ENCODE measurements around the gene LOC101059915.
"Not testable (repeated sequence)": the region's sequence is repeated elsewhere in the genome, so short reads cannot be mapped to it uniquely, and the experiment has no call there.

Gene LOC101059915

DNA sequence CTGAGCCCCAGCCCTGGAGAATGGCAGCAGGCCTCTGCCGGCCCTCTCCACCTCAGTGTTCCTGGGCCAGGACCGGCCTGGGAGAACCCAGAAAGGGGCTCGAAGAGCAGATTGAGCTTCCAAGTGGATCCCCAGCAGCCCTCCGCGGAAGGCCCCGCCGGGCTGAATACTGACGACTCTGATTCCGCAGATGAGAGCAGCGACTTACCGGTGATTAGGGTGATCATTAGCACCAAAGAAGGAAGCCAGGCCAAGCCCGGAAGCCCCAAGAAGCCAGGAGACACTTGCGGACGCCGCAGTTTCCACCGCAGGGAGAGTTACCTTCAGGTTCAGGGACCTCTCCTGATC is 876 bp downstream of the LOC101059915 start:
- DNase-seq (ENCODE audit: low read depth, low spot score), result no peak
- Histone ChIP-seq H3K9me3 (ENCODE audit: insufficient read depth, low read length) (no peaks in the 10 kb centered on the region; the same call in 1 of the 2 replicates), H3K4me3 (ENCODE audit: insufficient read length, low read depth) (no peak overlapping the region), H3K4me1 (ENCODE audit: insufficient read depth, insufficient read length) (peaks cover 4% of the 10 kb centered on the region), H3K36me3 (ENCODE audit: insufficient read depth, insufficient read length, low read length) (no peaks in the 10 kb centered on the region), H3K9ac (ENCODE audit: insufficient read length, low read depth) (no peak overlapping the region), H3K27me3 (ENCODE audit: insufficient read depth, insufficient read length) (peaks cover 5% of the 10 kb centered on the region)
- TF ChIP-seq SUZ12 (IDR thresholded peaks at IDR 0.05; ENCODE audit: extremely low read depth, insufficient read depth, insufficient read length) (no peak), YY1 (IDR thresholded peaks at IDR 0.05; ENCODE audit: insufficient read depth, insufficient read length) (no peak), ZNF274 (IDR thresholded peaks at IDR 0.05; ENCODE audit: low read depth, low read length) (no peak)

GRCh38 chrX:71669492-71669891 is 2.1 kb downstream of the LOC101059915 start:
- TF ChIP-seq SUZ12 (IDR thresholded peaks at IDR 0.05; ENCODE audit: extremely low read depth, insufficient read depth, insufficient read length) (no peak), YY1 (IDR thresholded peaks at IDR 0.05; ENCODE audit: insufficient read depth, insufficient read length) (no peak), ZNF274 (IDR thresholded peaks at IDR 0.05; ENCODE audit: low read depth, low read length) (no peak)
- no peak overlapping the region for H3K4me3 ChIP-seq (ENCODE audit: insufficient read length, low read depth)
- no peaks in the 10 kb centered on the region for H3K36me3 ChIP-seq (ENCODE audit: insufficient read depth, insufficient read length, low read length)
- no peaks in the 10 kb centered on the region; the same call in 1 of the 2 replicates for H3K9me3 ChIP-seq (ENCODE audit: insufficient read depth, low read length)
- no peak for DNase-seq (ENCODE audit: low read depth, low spot score)
- H3K27me3 ChIP-seq (ENCODE audit: insufficient read depth, insufficient read length), result peaks cover 5% of the 10 kb centered on the region
- H3K9ac ChIP-seq (ENCODE audit: insufficient read length, low read depth), result no peak overlapping the region
- peaks cover 4% of the 10 kb centered on the region for H3K4me1 ChIP-seq (ENCODE audit: insufficient read depth, insufficient read length)

- not testable (repeated sequence) for H3K4me1 ChIP-seq (ENCODE audit: insufficient read depth, insufficient read length); H3K9ac ChIP-seq (ENCODE audit: insufficient read length, low read depth); H3K9me3 ChIP-seq (ENCODE audit: insufficient read depth, low read length); H3K27me3 ChIP-seq (ENCODE audit: insufficient read depth, insufficient read length); DNase-seq (ENCODE audit: low read depth, low spot score); H3K36me3 ChIP-seq (ENCODE audit: insufficient read depth, insufficient read length, low read length); H3K4me3 ChIP-seq (ENCODE audit: insufficient read length, low read depth)
Observed at GRCh38 chrX:71669947-71670346, 2.6 kb downstream of the LOC101059915 start.

GRCh38 chrX:71671043-71671780 is 3.9 kb downstream of the LOC101059915 start:
- Histone ChIP-seq H3K36me3 (ENCODE audit: insufficient read depth, insufficient read length, low read length) (no peaks in the 10 kb centered on the region), H3K27me3 (ENCODE audit: insufficient read depth, insufficient read length) (peaks cover 5% of the 10 kb centered on the region), H3K4me1 (ENCODE audit: insufficient read depth, insufficient read length) (no peaks in the 10 kb centered on the region), H3K9ac (ENCODE audit: insufficient read length, low read depth) (no peak overlapping the region), H3K4me3 (ENCODE audit: insufficient read length, low read depth) (no peak overlapping the region), H3K9me3 (ENCODE audit: insufficient read depth, low read length) (peaks cover 6% of the 10 kb centered on the region; the same call in 1 of the 2 replicates)
- DNase-seq (ENCODE audit: low read depth, low spot score), result no peak
- no peak for TF ChIP-seq YY1 (IDR thresholded peaks at IDR 0.05; ENCODE audit: insufficient read depth, insufficient read length)
- TF ChIP-seq SUZ12 (IDR thresholded peaks at IDR 0.05; ENCODE audit: extremely low read depth, insufficient read depth, insufficient read length), result no peak
- no peak for TF ChIP-seq ZNF274 (IDR thresholded peaks at IDR 0.05; ENCODE audit: low read depth, low read length)

DNA sequence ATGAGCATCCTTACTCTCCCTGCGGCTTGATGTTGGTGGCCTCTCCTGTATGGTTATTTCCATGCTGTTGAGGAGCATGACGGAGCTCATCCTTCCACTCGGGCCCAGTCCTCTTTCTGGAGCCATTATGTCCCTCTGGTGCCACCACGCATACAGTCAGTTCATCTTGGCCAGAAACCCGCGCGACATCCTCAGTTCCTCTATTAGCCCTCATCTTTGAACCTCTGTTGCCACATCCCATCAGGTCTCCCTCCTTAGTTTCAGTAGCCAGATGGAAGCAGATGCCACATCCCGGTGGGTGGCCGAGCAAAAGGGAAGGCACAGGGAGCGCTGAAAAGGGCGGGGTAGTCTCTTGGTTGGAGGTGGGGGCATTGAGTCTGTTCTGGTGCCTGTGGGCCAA is 4.6 kb downstream of the LOC101059915 start:
- Histone ChIP-seq H3K9ac (ENCODE audit: insufficient read length, low read depth) (no peak overlapping the region), H3K4me3 (ENCODE audit: insufficient read length, low read depth) (no peak overlapping the region), H3K27me3 (ENCODE audit: insufficient read depth, insufficient read length) (peaks cover 5% of the 10 kb centered on the region), H3K9me3 (ENCODE audit: insufficient read depth, low read length) (peaks cover 10% of the 10 kb centered on the region; the same call in 1 of the 2 replicates), H3K36me3 (ENCODE audit: insufficient read depth, insufficient read length, low read length) (no peaks in the 10 kb centered on the region), H3K4me1 (ENCODE audit: insufficient read depth, insufficient read length) (no peaks in the 10 kb centered on the region)
- no peak for DNase-seq (ENCODE audit: low read depth, low spot score)
- TF ChIP-seq ZNF274 (IDR thresholded peaks at IDR 0.05; ENCODE audit: low read depth, low read length), result no peak
- TF ChIP-seq SUZ12 (IDR thresholded peaks at IDR 0.05; ENCODE audit: extremely low read depth, insufficient read depth, insufficient read length), result no peak
- TF ChIP-seq YY1 (IDR thresholded peaks at IDR 0.05; ENCODE audit: insufficient read depth, insufficient read length), result no peak

DNA sequence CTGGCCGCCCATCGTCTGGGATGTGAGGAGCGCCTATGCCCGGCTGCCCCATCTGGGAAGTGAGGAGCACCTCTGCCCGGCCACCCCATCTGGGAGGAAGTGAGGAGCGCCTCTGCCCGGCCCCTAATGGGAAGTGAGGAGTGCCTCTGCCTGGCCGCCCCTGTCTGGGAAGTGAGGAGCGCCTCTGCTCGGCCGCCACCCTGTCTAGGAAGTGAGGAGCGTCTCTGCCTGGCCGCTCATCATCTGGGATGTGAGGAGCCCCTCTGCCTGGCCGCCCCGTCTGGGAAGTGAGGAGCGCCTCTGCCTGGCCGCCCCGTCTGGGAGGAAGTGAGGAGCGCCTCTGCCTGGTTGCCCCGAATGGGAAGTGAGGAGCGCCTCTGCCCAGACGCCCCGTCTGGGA is 8.3 kb downstream of the LOC101059915 start:
- H3K4me3 ChIP-seq (ENCODE audit: insufficient read length, low read depth); H3K4me1 ChIP-seq (ENCODE audit: insufficient read depth, insufficient read length); H3K9ac ChIP-seq (ENCODE audit: insufficient read length, low read depth); H3K36me3 ChIP-seq (ENCODE audit: insufficient read depth, insufficient read length, low read length); H3K27me3 ChIP-seq (ENCODE audit: insufficient read depth, insufficient read length); H3K9me3 ChIP-seq (ENCODE audit: insufficient read depth, low read length); DNase-seq (ENCODE audit: low read depth, low spot score): not testable (repeated sequence)

DNA sequence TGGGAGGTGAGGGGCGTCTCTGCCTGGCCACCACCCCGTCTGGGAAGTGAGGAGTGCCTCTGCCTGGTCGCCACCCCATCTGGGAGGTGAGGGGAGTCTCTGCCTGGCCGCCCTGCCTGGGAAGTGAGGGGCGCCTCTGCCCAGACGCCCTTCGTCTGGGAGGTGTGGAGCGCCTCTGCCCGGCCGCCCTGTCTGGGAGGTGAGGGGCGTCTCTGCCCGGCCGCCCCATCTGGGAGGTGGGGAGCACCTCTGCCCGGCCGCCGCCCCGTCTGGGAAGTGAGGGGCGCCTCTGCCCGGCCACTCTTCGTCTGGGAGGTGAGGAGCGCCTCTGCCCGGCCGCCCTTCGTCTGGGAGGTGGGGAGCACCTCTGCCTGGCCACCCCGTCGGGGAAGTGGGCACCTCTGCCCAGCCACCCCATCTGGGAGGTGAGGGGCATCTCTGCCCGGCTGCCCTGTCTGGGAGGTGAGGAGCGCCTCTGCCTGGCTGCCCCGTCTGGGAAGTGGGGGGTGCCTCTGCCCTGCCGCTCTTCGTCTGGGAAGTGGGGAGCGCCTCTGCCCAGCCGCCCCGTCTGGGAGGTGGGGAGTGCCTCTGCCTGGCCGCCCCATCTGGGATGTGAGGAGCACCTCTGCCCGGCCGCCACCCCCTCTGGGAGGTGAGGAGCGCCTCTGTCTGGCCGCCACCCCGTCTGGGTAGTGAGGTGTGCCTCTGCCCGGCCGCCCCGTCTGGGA is 8.9 kb downstream of the LOC101059915 start:
- H3K9ac ChIP-seq (ENCODE audit: insufficient read length, low read depth); H3K4me3 ChIP-seq (ENCODE audit: insufficient read length, low read depth); DNase-seq (ENCODE audit: low read depth, low spot score); H3K27me3 ChIP-seq (ENCODE audit: insufficient read depth, insufficient read length); H3K4me1 ChIP-seq (ENCODE audit: insufficient read depth, insufficient read length); H3K36me3 ChIP-seq (ENCODE audit: insufficient read depth, insufficient read length, low read length); H3K9me3 ChIP-seq (ENCODE audit: insufficient read depth, low read length): not testable (repeated sequence)

GRCh38 chrX:71677195-71677594 is 9.8 kb downstream of the LOC101059915 start:
- H3K4me1 ChIP-seq (ENCODE audit: insufficient read depth, insufficient read length); DNase-seq (ENCODE audit: low read depth, low spot score); H3K4me3 ChIP-seq (ENCODE audit: insufficient read length, low read depth); H3K36me3 ChIP-seq (ENCODE audit: insufficient read depth, insufficient read length, low read length); H3K9me3 ChIP-seq (ENCODE audit: insufficient read depth, low read length); H3K9ac ChIP-seq (ENCODE audit: insufficient read length, low read depth); H3K27me3 ChIP-seq (ENCODE audit: insufficient read depth, insufficient read length): not testable (repeated sequence)

Measured in NT2/D1 (cell line).